ENCODE data around the gene AP2A2. TPM values are rescaled to one million over a fixed set of nuclear protein-coding genes. Genes with fewer than 3 reads are reported as not detected.

The AP2A2 gene
- total and polyA plus RNA-seq, 10 donors: 32.7 to 321 (median 153) TPM

DNA sequence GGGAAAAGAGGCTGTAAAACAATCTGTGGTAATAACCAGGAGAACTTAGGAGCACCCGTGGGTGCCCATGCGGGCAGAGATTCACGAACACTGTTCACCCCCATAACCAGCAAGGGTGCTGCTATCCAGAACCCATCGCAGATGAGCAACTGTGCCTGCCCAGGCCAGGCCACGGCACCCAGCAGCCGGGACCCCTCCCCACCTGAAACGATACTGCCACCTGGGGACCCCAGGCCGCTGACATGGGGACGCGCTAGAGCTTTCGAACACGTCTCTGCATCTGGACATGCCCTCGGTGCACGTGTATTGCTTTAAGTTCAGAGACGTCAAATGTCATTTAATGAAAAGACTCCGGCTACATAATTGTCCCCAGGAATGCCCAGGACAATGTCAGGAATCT is 134.7 kb downstream of the AP2A2 start:
- H3K27me3 ChIP-seq (replicated peaks in 1 of 7): peaks cover 0 to 26% (median 0%) of the 10 kb centered on the region in 7 donors
- peaks cover 0 to 16% (median 6%) of the 10 kb centered on the region in 6 donors for H3K4me1 ChIP-seq
- peak overlapping the region in 5 of 8 donors; percentile 26 to 58 (median 48) for H3K27ac ChIP-seq
- H3K36me3 ChIP-seq: no peaks in the 10 kb centered on the region
- DNase-seq: no peak
- TF ChIP-seq POLR2A (IDR thresholded peaks at IDR 0.05) (no peak), POLR2AphosphoS5 (IDR thresholded peaks at IDR 0.05) (no peak)
- TF ChIP-seq, protein P1, sequence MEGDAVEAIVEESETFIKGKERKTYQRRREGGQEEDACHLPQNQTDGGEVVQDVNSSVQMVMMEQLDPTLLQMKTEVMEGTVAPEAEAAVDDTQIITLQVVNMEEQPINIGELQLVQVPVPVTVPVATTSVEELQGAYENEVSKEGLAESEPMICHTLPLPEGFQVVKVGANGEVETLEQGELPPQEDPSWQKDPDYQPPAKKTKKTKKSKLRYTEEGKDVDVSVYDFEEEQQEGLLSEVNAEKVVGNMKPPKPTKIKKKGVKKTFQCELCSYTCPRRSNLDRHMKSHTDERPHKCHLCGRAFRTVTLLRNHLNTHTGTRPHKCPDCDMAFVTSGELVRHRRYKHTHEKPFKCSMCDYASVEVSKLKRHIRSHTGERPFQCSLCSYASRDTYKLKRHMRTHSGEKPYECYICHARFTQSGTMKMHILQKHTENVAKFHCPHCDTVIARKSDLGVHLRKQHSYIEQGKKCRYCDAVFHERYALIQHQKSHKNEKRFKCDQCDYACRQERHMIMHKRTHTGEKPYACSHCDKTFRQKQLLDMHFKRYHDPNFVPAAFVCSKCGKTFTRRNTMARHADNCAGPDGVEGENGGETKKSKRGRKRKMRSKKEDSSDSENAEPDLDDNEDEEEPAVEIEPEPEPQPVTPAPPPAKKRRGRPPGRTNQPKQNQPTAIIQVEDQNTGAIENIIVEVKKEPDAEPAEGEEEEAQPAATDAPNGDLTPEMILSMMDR (IDR thresholded peaks at IDR 0.05 in 8 of 11, conservative IDR thresholded peaks at IDR 0.05 in 3 of 11): no peak
- peaks cover 0 to 10% (median 0%) of the 10 kb centered on the region in 8 donors for H3K9me3 ChIP-seq
- 82 to 92% (median 91%) methylated on average over 16 of the region's 16 CpGs for WGBS, 5 donors
- no peak overlapping the region for H3K4me3 ChIP-seq
- intact Hi-C loops (cut with DNase I; ENCODE audit: low total_unique reads): no loop called here

DNA sequence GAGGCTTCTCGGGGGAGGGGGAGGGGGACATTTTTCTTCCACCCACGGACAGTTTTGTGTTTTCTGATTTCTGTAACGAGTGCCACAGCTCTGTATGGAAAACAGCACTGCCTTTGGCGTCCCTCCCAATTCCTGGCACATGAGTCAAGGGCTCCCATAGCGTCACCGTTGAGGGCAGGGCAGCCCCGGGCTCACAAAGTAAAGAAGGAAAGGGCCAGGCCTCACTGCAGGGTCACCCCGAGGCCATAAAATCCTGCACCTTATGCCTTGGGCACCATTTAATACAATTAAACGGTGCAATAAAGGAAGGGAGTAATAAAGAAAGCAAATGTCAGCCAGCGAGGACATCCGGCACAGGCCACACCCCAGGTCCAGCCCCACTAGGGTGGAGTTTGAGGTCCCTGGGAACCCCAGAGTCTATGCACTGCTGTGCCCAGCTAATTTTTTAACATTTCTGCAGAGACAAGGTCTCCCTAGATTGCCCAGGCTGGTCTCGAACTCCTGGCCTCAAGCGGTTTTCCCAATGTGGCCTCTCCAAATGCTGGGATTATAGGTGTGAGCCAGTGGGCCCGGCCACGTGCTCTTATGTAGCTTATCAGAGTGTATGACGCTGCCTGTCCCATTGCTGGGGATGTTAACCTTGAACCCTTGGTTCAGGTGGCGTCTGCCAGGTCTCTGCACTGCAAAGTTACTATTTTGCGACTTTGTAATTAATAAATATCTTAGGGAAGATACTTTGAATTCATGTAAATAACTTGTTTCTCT is 135.4 kb downstream of the AP2A2 start:
- Histone ChIP-seq H3K4me3 (no peak overlapping the region), H3K27me3 (replicated peaks in 1 of 7) (peaks cover 0 to 20% (median 0%) of the 10 kb centered on the region in 7 donors), H3K27ac (peak overlapping the region in 5 of 8 donors; percentile 26 to 58 (median 48)), H3K9me3 (peaks cover 0 to 10% (median 0%) of the 10 kb centered on the region in 8 donors), H3K36me3 (no peaks in the 10 kb centered on the region), H3K4me1 (peaks cover 0 to 16% (median 6%) of the 10 kb centered on the region in 6 donors)
- peak; percentile 80 for DNase-seq
- WGBS, 5 donors: 56 to 74% (median 68%) methylated on average over 18 of the region's 18 CpGs
- TF ChIP-seq POLR2AphosphoS5 (IDR thresholded peaks at IDR 0.05) (peak in 2 of 3 donors; percentile 56 to 67), POLR2A (IDR thresholded peaks at IDR 0.05) (no peak)
- intact Hi-C loops (cut with DNase I; ENCODE audit: low total_unique reads): no loop called here

Small RNAs within 50 kb of the gene (small RNA-seq; reads per million reads assigned to genes)
- gene RNU6-1025P: 0 reads per million in 4 donors

Other genes with a start within 250 kb of the AP2A2 start
- 10 to 100 TPM; 28.3 to 44.9 (median 31.7) TPM for gene DEAF1, start 230.6 kb upstream of the AP2A2 start, total RNA-seq
- 10 to 100 TPM; 21.8 to 31.4 (median 25.1) TPM for gene DEAF1, start 230.6 kb upstream of the AP2A2 start, polyA plus RNA-seq
- gene TMEM80, start 230.1 kb upstream of the AP2A2 start, total RNA-seq: 10 to 100 TPM; 20.1 to 37.6 (median 32.4) TPM
- 10 to 100 TPM; 18.7 to 30.8 (median 24.7) TPM for gene TMEM80, start 230.1 kb upstream of the AP2A2 start, polyA plus RNA-seq
- gene EPS8L2, start 219.6 kb upstream of the AP2A2 start, total RNA-seq: 10 to 100 TPM in 1 of 7 donors, 1 to 10 TPM in 6; 4.2 to 14.7 (median 7.0) TPM
- gene EPS8L2, start 219.6 kb upstream of the AP2A2 start, polyA plus RNA-seq: 10 to 100 TPM in 1 of 3 donors, 1 to 10 TPM in 2; 7.3 to 11.6 (median 8.5) TPM
- gene TALDO1, start 178.4 kb upstream of the AP2A2 start, total RNA-seq: 100 to 1,000 TPM; 160 to 292 (median 229) TPM
- 100 to 1,000 TPM; 108 to 177 (median 125) TPM for gene TALDO1, start 178.4 kb upstream of the AP2A2 start, polyA plus RNA-seq
- gene GATD1, start 148.4 kb upstream of the AP2A2 start, total RNA-seq: 10 to 100 TPM; 26.0 to 56.4 (median 50.9) TPM
- 10 to 100 TPM; 13.9 to 44.5 (median 17.4) TPM for gene GATD1, start 148.4 kb upstream of the AP2A2 start, polyA plus RNA-seq
- under 1 TPM in 1 of 7 donors, not detected in 6; 0.42 TPM for gene CEND1, start 135.8 kb upstream of the AP2A2 start, total RNA-seq
- gene CEND1, start 135.8 kb upstream of the AP2A2 start, polyA plus RNA-seq: under 1 TPM in 2 of 3 donors, not detected in 1; 0.29 to 0.42 TPM
- 10 to 100 TPM in 6 of 7 donors, 1 to 10 TPM in 1; 8.9 to 23.2 (median 14.5) TPM for gene SLC25A22, start 127.6 kb upstream of the AP2A2 start, total RNA-seq
- gene SLC25A22, start 127.6 kb upstream of the AP2A2 start, polyA plus RNA-seq: 10 to 100 TPM in 1 of 3 donors, 1 to 10 TPM in 2; 6.3 to 14.5 (median 8.5) TPM
- gene PIDD1, start 120.6 kb upstream of the AP2A2 start, total RNA-seq: 10 to 100 TPM; 18.1 to 26.4 (median 19.3) TPM
- gene PIDD1, start 120.6 kb upstream of the AP2A2 start, polyA plus RNA-seq: 10 to 100 TPM; 16.8 to 42.7 (median 32.8) TPM
- gene RPLP2, start 115.9 kb upstream of the AP2A2 start, total RNA-seq: 1,000 to 10,000 TPM in 4 of 7 donors, 100 to 1,000 TPM in 3; 514 to 2,829 (median 2,309) TPM
- gene RPLP2, start 115.9 kb upstream of the AP2A2 start, polyA plus RNA-seq: 1,000 to 10,000 TPM; 3,174 to 3,944 (median 3,784) TPM
- 100 to 1,000 TPM in 5 of 7 donors, 10 to 100 TPM in 2; 65.8 to 131 (median 113) TPM for gene PNPLA2, start 107.0 kb upstream of the AP2A2 start, total RNA-seq
- 100 to 1,000 TPM in 1 of 3 donors, 10 to 100 TPM in 2; 46.3 to 103 (median 75.0) TPM for gene PNPLA2, start 107.0 kb upstream of the AP2A2 start, polyA plus RNA-seq
- gene CRACR2B, start 98.0 kb upstream of the AP2A2 start, total RNA-seq: 10 to 100 TPM; 10.2 to 28.0 (median 15.3) TPM
- 10 to 100 TPM in 2 of 3 donors, 1 to 10 TPM in 1; 6.1 to 34.1 (median 12.6) TPM for gene CRACR2B, start 98.0 kb upstream of the AP2A2 start, polyA plus RNA-seq
- 100 to 1,000 TPM in 3 of 7 donors, 10 to 100 TPM in 4; 69.7 to 142 (median 80.1) TPM for gene CD151, start 92.9 kb upstream of the AP2A2 start, total RNA-seq
- gene CD151, start 92.9 kb upstream of the AP2A2 start, polyA plus RNA-seq: 100 to 1,000 TPM in 1 of 3 donors, 10 to 100 TPM in 2; 38.0 to 111 (median 82.8) TPM
- 10 to 100 TPM; 24.6 to 95.3 (median 62.5) TPM for gene POLR2L, start 83.3 kb upstream of the AP2A2 start, total RNA-seq
- gene POLR2L, start 83.3 kb upstream of the AP2A2 start, polyA plus RNA-seq: 100 to 1,000 TPM in 1 of 3 donors, 10 to 100 TPM in 2; 55.2 to 131 (median 94.0) TPM
- gene TSPAN4, start 83.0 kb upstream of the AP2A2 start, total RNA-seq: 100 to 1,000 TPM in 5 of 7 donors, 10 to 100 TPM in 2; 91.3 to 140 (median 122) TPM
- gene TSPAN4, start 83.0 kb upstream of the AP2A2 start, polyA plus RNA-seq: 10 to 100 TPM; 32.1 to 67.4 (median 52.1) TPM
- 100 to 1,000 TPM in 6 of 7 donors, 10 to 100 TPM in 1; 82.2 to 218 (median 121) TPM for gene CHID1, start 15.1 kb upstream of the AP2A2 start, total RNA-seq
- 10 to 100 TPM; 37.2 to 63.2 (median 39.3) TPM for gene CHID1, start 15.1 kb upstream of the AP2A2 start, polyA plus RNA-seq
- under 1 TPM in 4 of 7 donors, not detected in 3; 0.09 to 0.76 (median 0.34) TPM for gene MUC6, start 110.8 kb downstream of the AP2A2 start, total RNA-seq
- under 1 TPM; 0.02 to 0.22 (median 0.11) TPM for gene MUC6, start 110.8 kb downstream of the AP2A2 start, polyA plus RNA-seq
- gene MUC2, start 149.0 kb downstream of the AP2A2 start, total RNA-seq: under 1 TPM in 2 of 7 donors, not detected in 5; 0.03 to 0.06 TPM
- gene MUC2, start 149.0 kb downstream of the AP2A2 start, polyA plus RNA-seq: under 1 TPM in 1 of 3 donors, not detected in 2; 0.03 TPM
- gene MUC5AC, start 232.1 kb downstream of the AP2A2 start, total RNA-seq: not detected
- under 1 TPM in 2 of 3 donors, not detected in 1; under 0.01 TPM for gene MUC5AC, start 232.1 kb downstream of the AP2A2 start, polyA plus RNA-seq